Activated T-helper 1 cell treated with anti-CD3 and anti-CD28 coated beads, Interleukin-12 subunit alpha, Interleukin-12 subunit beta, Interleukin-2, Interleukin-4 antibody, amounts not matched to agents 30 ng/mL and 10 ng/mL and 1 ng/mL, durations not matched to agents 14 hours and 24 hours and 36 hours (primary cell): Measurements from ENCODE around the gene SLC13A4. TPM values are rescaled to one million over a fixed set of nuclear protein-coding genes. Genes with fewer than 3 reads are reported as not detected.

Experiments used
- DNase-seq: peaks from one replicate; pipeline ENCODE4 v3.0.0; 2021; ENCODE audit warnings: low spot score
- H3K27ac Mint-ChIP-seq: one replicate; pipeline ENCODE4 v1.8.0; 2021; ENCODE audit warnings: mild to moderate bottlenecking, mixed read lengths
- H3K27me3 Mint-ChIP-seq: one replicate; pipeline ENCODE4 v1.8.0; 2022; ENCODE audit warnings: mild to moderate bottlenecking, moderate library complexity, mixed read lengths; ENCODE audit not compliant: insufficient read depth
- H3K36me3 Mint-ChIP-seq: one replicate; pipeline ENCODE4 v1.8.0; 2021; ENCODE audit warnings: low read depth, mixed read lengths
- H3K4me1 Mint-ChIP-seq: one replicate; pipeline ENCODE4 v1.8.0; 2021; ENCODE audit warnings: low read depth, mixed read lengths
- H3K4me3 Mint-ChIP-seq: one replicate; pipeline ENCODE4 v1.8.0; 2021; ENCODE audit warnings: mild to moderate bottlenecking, moderate library complexity, mixed read lengths
- H3K9me3 Mint-ChIP-seq: one replicate; pipeline ENCODE4 v1.8.0; 2021; ENCODE audit warnings: mixed read lengths
- intact Hi-C: fragments of 100-400 bp; cut with micrococcal nuclease; formaldehyde crosslinking; loops from one replicate; pipeline ENCODE4 v1.15.1; 2024
- total RNA-seq: library from RNA; stranded (reverse); gene quantifications from 2 replicates; pipeline ENCODE4 v1.2.3, GENCODE V29; 2022

The SLC13A4 gene
- total RNA-seq, 1 donor from 2014 or later: not detected

- Mint-ChIP-seq H3K27me3 (peaks cover 10% of the 10 kb centered on the region), H3K27ac (no peak overlapping the region), H3K4me3 (no peak overlapping the region), H3K9me3 (no peaks in the 10 kb centered on the region), H3K36me3 (no peaks in the 10 kb centered on the region), H3K4me1 (no peaks in the 10 kb centered on the region)
- no peak for DNase-seq
- intact Hi-C loops: no loop called here
Measured at GRCh38 chr7:135763261-135763660, 35.3 kb upstream of the SLC13A4 start.

- no peak overlapping the region for H3K4me3 Mint-ChIP-seq
- no peaks in the 10 kb centered on the region for H3K9me3 Mint-ChIP-seq
- intact Hi-C loops: no loop called here
- peaks cover 10% of the 10 kb centered on the region for H3K27me3 Mint-ChIP-seq
- H3K36me3 Mint-ChIP-seq: no peaks in the 10 kb centered on the region
- H3K4me1 Mint-ChIP-seq: no peaks in the 10 kb centered on the region
- H3K27ac Mint-ChIP-seq: no peak overlapping the region
- DNase-seq: no peak
Measured at GRCh38 chr7:135761751-135762488, 33.9 kb upstream of the SLC13A4 start.

GRCh38 chr7:135759532-135759931 is 31.5 kb upstream of the SLC13A4 start:
- H3K4me3 Mint-ChIP-seq: no peak overlapping the region
- no peak overlapping the region for H3K27ac Mint-ChIP-seq
- H3K36me3 Mint-ChIP-seq: no peaks in the 10 kb centered on the region
- H3K9me3 Mint-ChIP-seq: no peaks in the 10 kb centered on the region
- peaks cover 16% of the 10 kb centered on the region for H3K27me3 Mint-ChIP-seq
- no peaks in the 10 kb centered on the region for H3K4me1 Mint-ChIP-seq
- no peak for DNase-seq
- intact Hi-C loops: no loop called here

DNA sequence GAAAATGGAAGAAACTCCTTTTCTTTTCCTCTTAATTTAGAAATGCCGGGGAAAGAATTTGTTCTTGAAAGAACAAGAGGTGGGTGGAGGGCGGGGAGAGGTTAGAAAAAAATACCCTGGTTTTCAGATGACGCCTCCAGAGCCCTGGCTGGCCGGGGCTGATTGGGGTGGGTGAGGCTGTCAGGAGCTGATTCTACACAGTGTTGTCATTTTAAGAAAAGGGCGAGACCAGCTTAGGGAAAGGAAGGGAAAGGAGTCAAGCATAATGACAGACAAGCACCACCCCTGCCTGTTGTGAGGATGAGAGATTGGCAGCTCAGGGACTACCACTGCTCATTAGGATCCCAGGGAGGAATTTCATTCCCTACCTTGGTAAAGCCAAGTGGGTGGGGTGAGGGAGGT is 30.5 kb upstream of the SLC13A4 start:
- no peak for DNase-seq
- Mint-ChIP-seq H3K27me3 (peaks cover 16% of the 10 kb centered on the region), H3K4me3 (no peak overlapping the region), H3K4me1 (no peaks in the 10 kb centered on the region), H3K36me3 (no peaks in the 10 kb centered on the region), H3K27ac (no peak overlapping the region), H3K9me3 (no peaks in the 10 kb centered on the region)
- intact Hi-C loops: no loop called here

DNA sequence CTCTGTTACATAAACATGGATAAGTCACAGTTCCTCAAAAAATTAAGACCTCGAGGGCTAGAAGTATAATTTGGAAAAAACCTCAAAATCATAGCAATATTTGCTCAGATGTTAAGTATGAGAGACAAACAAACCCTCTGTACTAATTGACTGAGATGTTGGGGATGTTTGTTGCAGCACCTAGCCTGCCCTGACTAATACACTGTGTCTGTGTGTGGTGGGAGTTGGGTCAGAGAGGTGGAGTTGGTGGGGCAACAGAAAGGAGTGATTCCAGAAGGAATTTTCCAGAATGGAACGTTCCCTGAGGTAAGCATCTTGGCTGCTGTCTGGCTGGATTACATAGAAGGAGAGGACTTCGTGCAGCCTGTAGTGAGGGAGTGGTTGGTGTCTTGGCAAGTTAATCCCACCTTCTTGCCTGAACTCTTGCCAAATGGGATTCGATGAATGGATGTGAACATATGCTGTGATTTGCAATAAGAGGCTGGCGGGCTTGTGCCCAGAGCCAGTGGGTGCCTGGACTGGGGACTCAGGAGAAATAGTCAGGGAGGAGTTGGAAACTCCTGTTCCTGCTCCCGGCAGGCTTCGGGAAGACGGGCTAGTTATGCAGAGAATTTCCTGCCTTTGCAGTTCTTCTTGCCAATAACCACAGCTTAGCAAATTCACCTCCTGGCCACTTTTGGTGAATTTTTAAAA is 29.9 kb upstream of the SLC13A4 start:
- Mint-ChIP-seq H3K9me3 (no peaks in the 10 kb centered on the region), H3K27me3 (peaks cover 16% of the 10 kb centered on the region), H3K36me3 (no peaks in the 10 kb centered on the region), H3K4me3 (no peak overlapping the region), H3K27ac (no peak overlapping the region), H3K4me1 (no peaks in the 10 kb centered on the region)
- DNase-seq: no peak
- intact Hi-C loops: no loop called here

DNA sequence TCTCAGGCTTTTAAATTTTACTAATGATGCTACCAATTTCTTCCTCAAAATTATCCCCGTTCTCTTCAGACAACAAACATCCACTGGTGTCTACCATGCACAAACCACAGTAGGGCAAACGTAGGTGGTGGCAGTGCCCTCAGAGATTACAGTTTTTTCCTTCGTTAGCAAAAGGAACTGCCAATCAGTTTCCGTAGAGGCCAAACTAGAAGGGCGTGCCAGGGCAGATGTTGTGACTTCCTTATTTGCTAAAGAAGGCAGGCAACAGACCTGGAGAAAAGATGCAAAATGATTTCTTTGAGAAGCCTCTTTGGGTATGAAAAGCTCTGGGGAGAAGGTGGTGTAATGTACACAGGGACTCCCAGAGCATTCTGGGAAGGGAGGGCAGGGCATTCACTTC is 28.2 kb upstream of the SLC13A4 start:
- Mint-ChIP-seq H3K27me3 (peaks cover 16% of the 10 kb centered on the region), H3K4me1 (no peaks in the 10 kb centered on the region), H3K36me3 (no peaks in the 10 kb centered on the region), H3K4me3 (no peak overlapping the region), H3K27ac (no peak overlapping the region), H3K9me3 (no peaks in the 10 kb centered on the region)
- intact Hi-C loops: no loop called here
- DNase-seq: no peak

GRCh38 chr7:135755351-135755753 is 27.4 kb upstream of the SLC13A4 start:
- no peak overlapping the region for H3K27ac Mint-ChIP-seq
- H3K9me3 Mint-ChIP-seq: no peaks in the 10 kb centered on the region

GRCh38 chr7:135753616-135754413 is 25.8 kb upstream of the SLC13A4 start:
- Mint-ChIP-seq H3K4me1 (no peaks in the 10 kb centered on the region), H3K9me3 (no peaks in the 10 kb centered on the region), H3K27me3 (peaks cover 12% of the 10 kb centered on the region), H3K36me3 (no peaks in the 10 kb centered on the region), H3K4me3 (no peak overlapping the region), H3K27ac (no peak overlapping the region)
- intact Hi-C loops: no loop called here
- DNase-seq: no peak

More at GRCh38 chr7:135755351-135755753, 27.4 kb upstream of the SLC13A4 start:
- Mint-ChIP-seq H3K4me3 (no peak overlapping the region), H3K4me1 (no peaks in the 10 kb centered on the region), H3K27me3 (peaks cover 16% of the 10 kb centered on the region), H3K36me3 (no peaks in the 10 kb centered on the region)
- intact Hi-C loops: no loop called here
- DNase-seq: no peak

DNA sequence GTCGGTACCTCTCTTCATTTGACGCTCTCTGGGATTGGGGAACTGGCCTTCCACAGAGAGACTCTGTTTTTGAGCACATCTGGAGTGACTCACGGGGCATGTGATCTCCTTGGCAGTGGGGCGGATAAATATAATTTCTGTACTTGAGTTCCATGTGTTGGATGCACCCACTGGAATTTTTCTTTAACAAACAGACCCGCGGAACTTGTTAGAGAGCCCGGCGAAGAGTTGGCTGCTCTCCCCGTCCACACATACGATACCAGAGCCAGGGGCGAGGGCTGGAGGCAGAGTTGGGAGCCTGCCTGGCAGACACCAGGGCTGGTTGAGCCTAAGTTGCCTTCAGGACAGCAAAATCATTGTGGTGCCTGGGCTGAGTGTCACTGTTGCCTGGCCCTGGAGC is 20.8 kb upstream of the SLC13A4 start, which contains the start of gene FAM180A:
Gene FAM180A, minus strand, starts transcription at position 44 of the 400 bp plus-strand sequence. CDS start 233 bp downstream, outside the sequence.
- H3K36me3 Mint-ChIP-seq: no peaks in the 10 kb centered on the region
- H3K27ac Mint-ChIP-seq: no peak within 1 kb of the TSS
- H3K27me3 Mint-ChIP-seq: peaks cover 2% of the 10 kb centered on the region
- H3K4me3 Mint-ChIP-seq: no peak within 1 kb of the TSS
- no peak for DNase-seq
- no peaks in the 10 kb centered on the region for H3K4me1 Mint-ChIP-seq
- no peaks in the 10 kb centered on the region for H3K9me3 Mint-ChIP-seq
- intact Hi-C loops: no loop called here

DNA sequence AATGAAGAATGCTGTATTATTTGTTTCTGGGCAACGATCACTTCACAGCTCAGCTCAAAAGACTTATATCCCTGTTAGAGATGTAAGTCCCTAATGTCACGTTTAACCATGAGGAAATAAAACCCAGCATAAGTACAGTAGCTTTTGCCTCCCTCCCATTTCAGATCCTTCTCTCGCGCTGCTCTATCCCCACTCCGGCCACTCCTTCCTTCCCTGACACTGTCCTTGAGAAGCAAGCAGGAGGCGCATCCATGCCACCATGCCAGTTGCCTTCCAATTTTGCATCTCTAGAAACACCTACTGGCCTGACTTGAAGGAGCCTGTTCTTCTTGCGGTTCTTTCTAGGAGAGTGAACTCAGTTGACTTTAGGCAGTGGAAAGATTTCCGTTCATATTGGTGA is 19.4 kb upstream of the SLC13A4 start:
- no peaks in the 10 kb centered on the region for H3K4me1 Mint-ChIP-seq
- intact Hi-C loops: no loop called here
- peaks cover 4% of the 10 kb centered on the region for H3K27me3 Mint-ChIP-seq
- no peak overlapping the region for H3K4me3 Mint-ChIP-seq
- no peaks in the 10 kb centered on the region for H3K36me3 Mint-ChIP-seq
- H3K9me3 Mint-ChIP-seq: no peaks in the 10 kb centered on the region
- H3K27ac Mint-ChIP-seq: no peak overlapping the region
- no peak for DNase-seq

DNA sequence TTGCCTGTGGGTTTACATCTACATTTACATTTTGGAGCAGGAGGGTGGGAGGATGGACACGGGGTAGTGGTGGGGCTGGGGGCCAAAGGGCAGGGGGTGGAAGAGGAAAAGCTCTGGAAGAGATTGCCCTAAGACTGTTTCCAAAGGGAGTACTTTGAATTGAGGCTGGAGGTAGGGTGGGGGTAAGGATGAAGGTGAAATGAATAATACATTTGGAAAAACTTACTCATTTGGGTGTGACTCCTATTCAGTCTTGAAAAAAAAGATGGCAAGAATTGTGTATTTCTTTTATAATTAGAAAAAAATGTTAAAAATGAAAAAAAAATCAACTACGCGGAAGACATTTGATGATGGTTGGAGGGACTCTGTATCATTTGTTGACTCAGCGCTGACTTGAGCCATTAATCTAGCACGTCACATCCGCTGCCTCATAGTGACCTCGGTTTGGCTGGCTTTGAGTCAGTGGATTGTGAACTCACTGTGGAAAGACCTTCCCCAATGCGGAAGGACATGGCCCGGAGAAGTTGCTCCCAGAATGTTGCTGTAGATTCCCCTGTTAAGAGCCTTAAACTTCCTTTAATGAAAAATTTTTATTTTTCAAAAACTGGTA is 17.8 kb upstream of the SLC13A4 start:
- Mint-ChIP-seq H3K27me3 (peaks cover 4% of the 10 kb centered on the region), H3K27ac (no peak overlapping the region), H3K36me3 (no peaks in the 10 kb centered on the region), H3K4me1 (no peaks in the 10 kb centered on the region), H3K9me3 (no peaks in the 10 kb centered on the region), H3K4me3 (no peak overlapping the region)
- intact Hi-C loops: no loop called here
- no peak for DNase-seq

- intact Hi-C loops: no loop called here
- Mint-ChIP-seq H3K36me3 (no peaks in the 10 kb centered on the region), H3K4me3 (no peak overlapping the region), H3K4me1 (no peaks in the 10 kb centered on the region), H3K9me3 (no peaks in the 10 kb centered on the region), H3K27me3 (peaks cover 4% of the 10 kb centered on the region), H3K27ac (no peak overlapping the region)
- DNase-seq: no peak
Measured at GRCh38 chr7:135744938-135745702, 17.1 kb upstream of the SLC13A4 start.
